ENCODE measurements around the gene TBC1D10B.
"Not testable (repeated sequence)": the region's sequence is repeated elsewhere in the genome, so short reads cannot be mapped to it uniquely, and the experiment has no call there.

Gene TBC1D10B

DNA sequence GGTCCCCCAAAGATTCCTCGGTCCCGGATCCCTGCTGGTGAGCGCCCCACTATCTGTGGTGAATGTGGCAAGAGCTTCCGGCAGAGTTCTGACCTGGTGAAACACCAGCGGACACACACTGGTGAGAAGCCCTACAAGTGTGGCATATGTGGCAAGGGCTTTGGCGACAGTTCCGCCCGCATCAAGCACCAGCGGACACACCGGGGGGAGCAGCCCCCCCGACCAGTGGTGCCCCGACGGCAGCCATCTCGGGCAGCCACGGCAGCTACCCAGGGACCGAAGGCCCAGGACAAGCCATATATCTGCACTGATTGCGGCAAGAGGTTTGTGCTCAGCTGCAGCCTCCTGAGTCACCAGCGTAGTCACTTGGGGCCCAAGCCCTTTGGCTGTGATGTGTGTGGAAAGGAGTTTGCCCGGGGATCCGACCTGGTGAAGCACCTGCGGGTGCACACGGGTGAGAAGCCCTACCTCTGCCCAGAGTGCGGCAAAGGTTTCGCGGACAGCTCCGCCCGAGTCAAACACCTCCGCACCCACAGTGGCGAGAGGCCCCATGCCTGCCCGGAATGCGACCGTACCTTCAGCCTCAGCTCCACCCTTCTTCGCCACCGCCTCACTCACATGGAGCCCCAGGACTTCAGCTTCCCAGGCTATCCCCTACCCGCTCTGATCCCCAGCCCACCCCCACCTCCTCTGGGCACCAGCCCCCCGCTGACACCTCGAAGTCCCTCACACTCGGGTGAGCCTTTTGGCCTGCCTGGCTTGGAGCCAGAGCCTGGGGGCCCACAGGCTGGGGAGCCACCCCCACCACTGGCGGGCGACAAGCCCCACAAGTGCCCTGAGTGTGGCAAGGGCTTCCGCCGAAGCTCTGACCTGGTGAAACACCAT is 27.7 kb upstream of the TBC1D10B start:
- DNase-seq (ENCODE audit: low read depth in 2 of 2) = no peak

DNA sequence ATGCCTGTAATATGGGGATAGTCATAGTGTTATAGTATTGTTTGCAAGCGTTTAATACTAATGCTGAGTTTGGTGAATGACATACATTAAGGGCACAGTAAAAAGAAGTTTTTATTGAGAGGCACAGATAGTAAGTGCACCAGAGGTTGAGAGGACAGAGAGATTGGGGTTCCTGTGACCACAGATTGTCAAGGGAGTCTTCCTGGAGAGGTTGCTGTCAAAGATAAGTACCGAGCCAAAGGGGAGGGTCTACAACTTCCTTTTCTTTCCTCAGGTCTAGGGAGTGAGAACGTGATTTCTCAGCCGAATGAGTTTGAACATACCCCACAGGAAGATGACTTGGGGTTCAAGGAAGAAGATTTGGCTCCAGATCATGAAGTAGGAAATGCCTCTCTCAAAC is 26.8 kb upstream of the TBC1D10B start:
- DNase-seq (ENCODE audit: low read depth in 2 of 2) = no peak

DNA sequence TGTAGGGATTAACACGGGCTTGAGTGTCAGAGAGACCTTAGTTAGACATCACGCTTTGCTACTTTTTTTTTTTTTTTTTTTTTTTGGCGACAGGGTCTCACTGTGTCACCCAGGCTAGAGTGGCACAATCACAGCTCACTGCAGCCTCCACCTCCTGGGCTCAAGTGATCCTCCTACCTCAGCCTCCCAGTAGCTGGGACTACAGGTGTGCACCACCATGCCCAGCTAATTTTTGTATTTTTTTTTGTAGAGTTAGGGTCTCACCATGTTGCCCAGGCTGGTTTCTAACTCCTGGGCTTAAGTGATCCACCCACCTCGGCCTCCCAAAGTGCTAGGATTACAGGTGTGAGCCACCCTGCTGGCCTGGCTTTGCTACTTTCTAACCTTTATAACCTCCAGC is 26.3 kb upstream of the TBC1D10B start:
- DNase-seq (ENCODE audit: low read depth in 2 of 2) = not testable (repeated sequence)

DNA sequence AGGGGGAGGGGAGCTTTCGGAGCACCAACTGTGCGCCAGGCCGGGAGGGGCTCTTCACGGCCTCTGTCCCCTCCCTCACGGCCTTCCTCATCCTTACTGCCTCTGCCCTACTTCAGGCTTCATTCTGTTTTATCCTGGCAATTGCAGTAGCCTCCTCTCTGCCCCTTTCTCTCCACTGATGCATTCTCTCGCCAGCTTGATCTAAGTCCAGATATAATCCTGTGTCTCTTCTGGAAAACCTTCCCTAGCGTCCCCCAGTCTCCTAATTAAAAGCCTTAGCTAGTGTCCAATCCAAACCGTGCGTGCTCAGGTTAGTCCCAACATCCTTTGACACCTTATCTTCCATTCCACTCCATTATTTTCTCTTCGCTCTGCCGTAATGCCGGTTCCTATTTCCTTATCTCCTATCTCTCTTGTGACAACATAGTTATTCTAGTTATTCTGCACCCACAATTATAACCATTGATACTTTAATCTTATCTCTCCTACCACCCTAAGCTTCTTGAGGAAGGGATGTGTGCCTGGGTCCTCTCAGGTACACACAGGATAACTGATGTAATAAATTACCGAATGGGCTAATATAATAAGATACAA is 25.8 kb upstream of the TBC1D10B start:
- no peak for DNase-seq (ENCODE audit: low read depth in 2 of 2)

GRCh38 chr16:30395155-30395991 is 25.1 kb upstream of the TBC1D10B start, which contains the start of gene ZNF48:
TSS of gene ZNF48 (plus strand) at chr16:30395420. CDS start at chr16:30395795, 375 bp downstream.
- DNase-seq (ENCODE audit: low read depth in 2 of 2) = peak; percentile 64 to 68

DNA sequence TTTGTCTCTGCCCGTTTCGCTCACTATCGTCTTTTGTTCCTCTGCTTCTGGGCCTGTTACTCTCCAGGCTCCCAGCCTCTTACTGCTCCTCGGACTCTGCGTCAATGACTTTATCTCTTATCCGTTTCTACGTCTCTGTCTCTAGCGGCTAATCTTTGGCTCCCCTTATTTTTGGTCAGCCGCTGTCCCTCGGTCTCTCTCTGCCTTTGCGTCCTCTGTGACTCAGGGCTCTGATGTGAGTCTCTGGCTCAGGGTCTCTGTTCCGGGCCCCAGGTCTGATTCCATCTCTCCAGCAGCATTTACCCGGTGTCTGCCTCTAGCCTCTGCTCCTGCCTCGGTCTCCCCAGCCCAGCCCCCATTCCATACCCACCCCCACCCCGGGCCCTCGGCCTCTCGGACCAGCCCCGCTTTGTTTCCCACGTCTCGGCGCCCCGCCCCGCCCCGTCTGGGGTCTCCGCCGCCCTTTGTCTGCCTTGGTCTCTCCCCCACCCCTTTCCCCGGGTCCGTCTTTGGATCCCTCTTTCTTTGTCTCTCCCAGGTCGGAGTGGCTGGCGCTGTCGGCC is 24.4 kb upstream of the TBC1D10B start:
- no peak for DNase-seq (ENCODE audit: low read depth in 2 of 2)

DNA sequence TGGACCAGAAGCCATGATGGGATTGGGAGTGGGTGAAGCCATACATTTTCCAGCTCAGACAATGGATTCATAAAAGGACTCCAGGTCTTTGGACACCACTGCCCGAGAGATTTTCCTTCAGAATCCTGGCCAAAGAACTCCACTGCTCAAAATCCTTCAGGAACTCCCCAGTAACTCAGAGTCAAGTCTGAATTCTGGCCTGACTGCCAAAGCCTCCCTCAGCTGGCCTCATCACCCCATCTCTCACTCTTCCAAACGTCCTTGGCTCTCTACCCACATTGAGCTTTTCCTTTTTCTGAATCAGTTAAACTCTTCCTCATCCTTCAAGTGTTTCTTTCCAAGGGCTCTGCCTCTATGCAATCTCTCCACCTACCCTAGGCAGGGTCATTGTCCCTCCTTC is 13.2 kb upstream of the TBC1D10B start:
- no peak for DNase-seq (ENCODE audit: low read depth in 2 of 2)

DNA sequence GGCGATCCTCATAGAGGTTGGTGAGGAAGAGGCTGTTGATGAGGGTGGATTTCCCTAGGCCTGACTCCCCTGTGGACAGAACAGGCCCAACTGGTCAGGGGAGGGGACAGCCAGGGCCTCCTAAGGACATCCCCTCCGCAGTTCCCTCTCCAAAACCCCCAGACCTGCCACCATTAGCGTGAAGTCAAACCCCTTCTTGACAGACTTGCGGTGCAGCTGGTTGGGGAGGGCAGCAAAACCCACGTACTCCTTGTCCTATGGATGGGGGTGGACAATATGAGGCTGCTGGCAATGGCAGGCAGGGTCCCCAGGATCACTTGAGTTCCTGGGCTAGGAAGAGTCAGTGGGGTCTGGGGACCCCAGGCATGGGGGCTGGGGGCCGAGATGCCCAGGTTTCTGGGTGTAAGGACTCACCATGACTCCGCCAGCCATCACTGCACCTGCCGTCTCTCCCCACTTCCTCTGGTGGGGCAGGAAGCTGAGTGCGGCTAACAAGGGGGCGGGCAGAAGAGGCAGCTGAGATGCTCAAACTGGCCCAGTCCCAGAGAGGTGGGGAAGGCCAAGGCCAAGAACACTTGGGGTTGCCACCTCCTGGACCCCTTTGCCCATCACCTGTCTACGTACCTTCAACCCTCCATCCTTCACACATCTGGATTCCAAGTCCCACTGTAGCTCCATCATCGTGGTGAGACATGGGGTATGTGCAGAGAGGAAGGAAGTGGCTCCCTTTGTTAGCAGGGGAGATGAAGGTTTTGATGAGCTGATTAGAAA is 12.0 kb upstream of the TBC1D10B start, which contains the start of gene SEPTIN1:
TSS of gene SEPTIN1 (minus strand) at position 451 of the 771 bp plus-strand sequence. CDS start at position 432, 19 bp downstream.
- no peak for DNase-seq (ENCODE audit: low read depth in 2 of 2)

- DNase-seq (ENCODE audit: low read depth in 2 of 2) = no peak
Observed at GRCh38 chr16:30381291-30382041, 11.2 kb upstream of the TBC1D10B start.

GRCh38 chr16:30380803-30381208 is 10.5 kb upstream of the TBC1D10B start:
- DNase-seq (ENCODE audit: low read depth in 2 of 2) = no peak

- no peak for DNase-seq (ENCODE audit: low read depth in 2 of 2)
Observed at GRCh38 chr16:30380072-30380802, 9.9 kb upstream of the TBC1D10B start.

GRCh38 chr16:30379158-30379783 is 9.0 kb upstream of the TBC1D10B start:
- DNase-seq (ENCODE audit: low read depth in 2 of 2) = no peak

DNA sequence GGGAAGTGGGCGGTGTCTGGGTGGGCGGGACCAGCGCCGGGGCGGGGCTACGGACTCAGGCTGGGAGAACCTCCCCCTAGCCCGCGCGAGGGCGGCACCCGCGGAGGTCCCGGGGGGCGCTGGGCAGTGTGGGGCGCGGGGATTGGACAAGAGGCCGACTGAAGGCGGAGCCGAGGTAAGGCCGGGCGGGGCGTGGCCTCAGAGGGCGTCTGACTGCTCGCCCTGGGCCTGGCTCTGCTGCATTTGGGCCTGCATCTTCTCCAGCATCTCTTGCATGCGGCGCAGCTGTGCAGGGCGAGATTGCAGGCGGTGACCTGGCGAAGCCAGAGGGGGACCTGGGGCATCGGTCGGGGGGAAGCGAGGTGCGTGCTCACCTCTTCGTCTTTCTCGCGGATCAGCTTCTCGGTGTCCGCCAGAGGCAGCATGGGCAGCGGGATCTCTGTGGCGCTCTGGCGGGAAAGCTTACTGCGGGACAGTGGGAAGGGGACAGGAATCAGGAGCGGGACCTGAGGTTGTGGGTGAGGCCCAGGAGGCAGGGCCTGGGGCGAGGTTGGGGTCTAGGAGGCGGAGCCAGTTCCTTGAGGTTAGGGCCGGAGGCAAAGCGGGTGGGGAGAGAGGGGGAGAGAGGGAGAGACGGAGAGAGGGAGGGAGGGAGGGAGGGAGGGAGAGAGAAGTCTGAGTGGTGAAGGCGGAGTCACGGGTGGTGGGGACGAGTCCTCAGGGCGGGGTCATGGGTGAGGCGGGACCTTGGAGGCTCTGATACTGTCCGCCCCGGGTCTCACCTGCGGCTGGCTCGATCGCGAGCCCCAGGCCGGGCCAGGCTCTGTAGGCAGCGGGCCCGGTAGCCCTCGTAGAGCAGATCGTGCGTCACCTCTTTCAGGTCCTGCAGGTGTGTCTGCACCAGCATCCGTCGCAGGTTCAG is 8.2 kb upstream of the TBC1D10B start:
- DNase-seq (ENCODE audit: low read depth in 2 of 2) = peak; percentile 94 to 95

DNA sequence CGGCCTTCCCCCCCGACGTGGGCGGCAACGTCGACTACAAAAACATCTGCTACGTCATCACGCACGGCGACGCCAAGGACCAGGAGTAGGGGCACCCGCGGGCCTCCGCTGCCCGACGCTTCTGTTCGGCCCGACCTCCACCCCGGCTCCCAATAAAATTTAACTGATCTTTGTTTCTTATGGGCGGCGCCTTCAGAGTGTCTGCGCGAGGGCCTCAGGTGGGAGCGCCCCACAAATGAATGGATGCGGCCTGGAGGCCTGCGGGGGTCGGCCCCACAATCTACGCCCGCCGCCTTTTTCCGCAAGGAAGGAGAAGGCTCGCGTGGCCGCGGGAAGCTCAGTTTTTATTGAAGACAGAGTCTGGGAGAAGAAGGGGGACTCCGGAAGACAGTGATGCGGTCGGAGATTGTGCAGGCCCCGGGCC is 7.5 kb upstream of the TBC1D10B start:
- peak; percentile 73 for DNase-seq (ENCODE audit: low read depth in 2 of 2)

GRCh38 chr16:30377050-30377811 is 6.9 kb upstream of the TBC1D10B start:
- DNase-seq (ENCODE audit: low read depth in 2 of 2) = no peak

DNA sequence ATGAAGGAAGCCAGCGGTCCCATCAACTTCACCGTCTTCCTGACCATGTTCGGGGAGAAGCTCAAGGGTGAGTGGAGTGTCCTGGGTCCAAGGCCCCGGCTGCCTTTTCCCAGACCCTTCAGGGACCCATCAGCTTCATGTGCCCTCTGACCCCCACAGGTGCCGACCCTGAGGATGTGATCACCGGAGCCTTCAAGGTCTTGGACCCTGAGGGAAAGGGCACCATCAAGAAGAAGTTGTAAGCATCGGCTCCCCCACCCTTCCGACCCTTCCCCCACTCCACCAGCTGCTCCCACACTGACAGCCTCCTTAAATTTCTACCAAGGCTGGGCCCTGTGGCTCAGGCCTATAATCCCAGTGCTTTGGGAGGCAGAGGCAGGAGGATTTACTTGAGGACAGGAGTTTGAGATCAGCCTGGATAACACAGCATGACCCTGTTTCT is 6.2 kb upstream of the TBC1D10B start:
- no peak for DNase-seq (ENCODE audit: low read depth in 2 of 2)

GRCh38 chr16:30375864-30376263 is 5.6 kb upstream of the TBC1D10B start:
- DNase-seq (ENCODE audit: low read depth in 2 of 2) = no peak
